GM18505 (cell line): ENCODE data around the gene SPINT4.

Experiments
- ATAC-seq: cut with Tn5 transposase; IDR thresholded peaks from one replicate; pipeline ENCODE4 v1.9.1; 2021; ENCODE audit not compliant: unreplicated experiment
- POLR2A ChIP-seq: IDR thresholded peaks from 4 replicates; pipeline ENCODE4 v1.6.1; 2011; ENCODE audit warnings: borderline replicate concordance; ENCODE audit not compliant: insufficient read depth, insufficient read length; ENCODE audit errors: extremely low read depth

Gene SPINT4

GRCh38 chr20:45775411-45775810 lies 53.3 kb downstream of the SPINT4 start:
- ATAC-seq = no peak
- no peak for TF ChIP-seq POLR2A
